Astrocyte (in vitro differentiated cells and primary cell): ENCODE results near the gene PPP2R3B.

Experiments
- CTCF ChIP-seq: IDR thresholded peaks from 2 replicates; pipeline ENCODE4 v1.5.1; 2011; ENCODE audit warnings: low read depth, mild to moderate bottlenecking, inconsistent platforms, low read length, moderate library complexity; ENCODE audit not compliant: insufficient read depth
- EZH2 ChIP-seq: IDR thresholded peaks from 2 replicates; pipeline ENCODE4 v1.6.1; 2012; ENCODE audit warnings: mild to moderate bottlenecking, low read length, inconsistent platforms; ENCODE audit not compliant: insufficient read depth

- TF ChIP-seq CTCF (no peak), EZH2 (no peak)
These were observed 17.9 kb upstream of the PPP2R3B start for GRCh38 chrX:404656-405055.
